Measurements from ENCODE around the gene RTP4.
"Not testable (repeated sequence)": the region's sequence is repeated elsewhere in the genome, so short reads cannot be mapped to it uniquely, and the experiment has no call there.

The RTP4 gene

GRCh38 chr3:187370051-187370450, 1.9 kb downstream of the RTP4 start:
- DNase-seq: no peak

- no peak for DNase-seq
These were observed 7.4 kb downstream of the RTP4 start for GRCh38 chr3:187375581-187375980.

- no peak for DNase-seq
These were observed 9.7 kb downstream of the RTP4 start for GRCh38 chr3:187377842-187378241.

GRCh38 chr3:187382609-187383151, 14.5 kb downstream of the RTP4 start:
- no peak for DNase-seq

- DNase-seq: no peak
These were observed 15.1 kb downstream of the RTP4 start for GRCh38 chr3:187383246-187383645.

- DNase-seq: no peak
These were observed 17.1 kb downstream of the RTP4 start for GRCh38 chr3:187385296-187385695.

GRCh38 chr3:187396661-187397060, 28.5 kb downstream of the RTP4 start:
- DNase-seq: no peak

GRCh38 chr3:187398955-187399354, 30.8 kb downstream of the RTP4 start:
- DNase-seq: no peak

- DNase-seq: no peak
These were observed 32.6 kb downstream of the RTP4 start for GRCh38 chr3:187400756-187401155.

GRCh38 chr3:187401856-187402255, 33.7 kb downstream of the RTP4 start:
- no peak for DNase-seq

- no peak for DNase-seq
These were observed 35.6 kb downstream of the RTP4 start for GRCh38 chr3:187403768-187404288.

- no peak for DNase-seq
These were observed 38.7 kb downstream of the RTP4 start for GRCh38 chr3:187406927-187407326.

- DNase-seq: not testable (repeated sequence)
These were observed 44.0 kb downstream of the RTP4 start for GRCh38 chr3:187411991-187412781.

Data from right hindlimb (tissue), 1 donor.